Pons (tissue), 1 donor: ENCODE data around the gene RPL27A.

ENCODE experiments used
- DNase-seq: peaks from one replicate; pipeline ENCODE4 v3.0.0-alpha.2; 2016; ENCODE audit warnings: low spot score

Gene RPL27A

GRCh38 chr11:8721609-8722500 is 39.3 kb downstream of the RPL27A start:
- DNase-seq, result no peak

GRCh38 chr11:8722809-8723208 is 40.2 kb downstream of the RPL27A start:
- DNase-seq, result no peak

GRCh38 chr11:8723711-8724110 is 41.1 kb downstream of the RPL27A start:
- no peak for DNase-seq

GRCh38 chr11:8724682-8725081 is 42.1 kb downstream of the RPL27A start:
- DNase-seq, result no peak

GRCh38 chr11:8726395-8726794 is 43.8 kb downstream of the RPL27A start:
- DNase-seq, result no peak

GRCh38 chr11:8728563-8728962 is 46.0 kb downstream of the RPL27A start:
- no peak for DNase-seq

GRCh38 chr11:8729067-8729466 is 46.5 kb downstream of the RPL27A start:
- no peak for DNase-seq

- DNase-seq, result no peak
Observed at GRCh38 chr11:8729837-8730696, 47.5 kb downstream of the RPL27A start.

- no peak for DNase-seq
Observed at GRCh38 chr11:8730697-8731020, 48.1 kb downstream of the RPL27A start.

GRCh38 chr11:8731647-8732323 is 49.2 kb downstream of the RPL27A start:
- DNase-seq, result no peak

- no peak for DNase-seq
Observed at GRCh38 chr11:8732324-8732670, 49.7 kb downstream of the RPL27A start.

- no peak for DNase-seq
Observed at GRCh38 chr11:8732748-8733241, 50.2 kb downstream of the RPL27A start.

- DNase-seq, result no peak
Observed at GRCh38 chr11:8733852-8734251, 51.3 kb downstream of the RPL27A start.

- DNase-seq, result no peak
Observed at GRCh38 chr11:8735094-8735493, 52.5 kb downstream of the RPL27A start.

- DNase-seq, result no peak
Observed at GRCh38 chr11:8739309-8739793, 56.8 kb downstream of the RPL27A start.
